ENCODE measurements around the gene HOXB9.

HOXB9 gene

DNA sequence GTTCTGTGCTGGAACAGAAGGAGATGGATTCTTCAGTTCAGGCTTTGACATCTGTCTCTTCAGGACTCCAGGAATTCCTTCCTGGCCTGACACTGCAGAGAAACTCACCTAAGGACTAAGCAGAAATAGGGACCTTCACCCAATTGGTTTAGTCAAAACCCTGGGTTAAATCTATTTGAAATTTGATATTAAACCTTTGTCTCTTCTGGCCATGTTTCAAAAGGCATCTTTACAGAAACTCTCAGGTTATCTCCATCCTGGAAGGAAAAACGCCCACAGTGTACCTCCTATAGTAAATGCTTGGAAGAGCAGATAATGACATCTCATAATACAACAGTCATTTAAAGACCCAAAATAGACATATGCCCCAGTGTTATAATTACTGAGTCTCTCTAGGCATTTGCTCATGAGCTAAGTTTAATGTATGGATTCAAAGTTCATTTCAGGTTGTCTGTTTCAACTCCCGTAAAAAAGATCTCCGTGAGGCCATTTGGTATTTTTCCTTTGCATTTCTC lies 42.4 kb downstream of the HOXB9 start:
- no peak for DNase-seq (ENCODE audit: low read depth in 2 of 2)

DNA sequence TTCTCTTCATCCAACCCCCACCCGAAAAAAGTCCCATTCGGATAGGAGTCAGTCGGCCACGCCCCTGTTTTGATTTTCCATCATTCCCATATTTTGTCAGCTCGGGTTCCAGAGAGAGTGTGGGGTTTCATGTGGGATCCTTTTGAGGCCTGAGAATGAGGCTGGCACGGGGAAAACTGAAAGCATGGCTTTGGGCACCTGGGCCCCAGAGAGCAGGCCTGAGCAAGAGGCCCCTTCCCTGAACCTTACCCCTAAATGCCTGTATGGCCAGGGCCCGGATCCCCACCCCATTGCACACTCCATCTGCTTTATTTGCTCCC lies 43.4 kb downstream of the HOXB9 start:
- no peak for DNase-seq (ENCODE audit: low read depth in 2 of 2)

DNA sequence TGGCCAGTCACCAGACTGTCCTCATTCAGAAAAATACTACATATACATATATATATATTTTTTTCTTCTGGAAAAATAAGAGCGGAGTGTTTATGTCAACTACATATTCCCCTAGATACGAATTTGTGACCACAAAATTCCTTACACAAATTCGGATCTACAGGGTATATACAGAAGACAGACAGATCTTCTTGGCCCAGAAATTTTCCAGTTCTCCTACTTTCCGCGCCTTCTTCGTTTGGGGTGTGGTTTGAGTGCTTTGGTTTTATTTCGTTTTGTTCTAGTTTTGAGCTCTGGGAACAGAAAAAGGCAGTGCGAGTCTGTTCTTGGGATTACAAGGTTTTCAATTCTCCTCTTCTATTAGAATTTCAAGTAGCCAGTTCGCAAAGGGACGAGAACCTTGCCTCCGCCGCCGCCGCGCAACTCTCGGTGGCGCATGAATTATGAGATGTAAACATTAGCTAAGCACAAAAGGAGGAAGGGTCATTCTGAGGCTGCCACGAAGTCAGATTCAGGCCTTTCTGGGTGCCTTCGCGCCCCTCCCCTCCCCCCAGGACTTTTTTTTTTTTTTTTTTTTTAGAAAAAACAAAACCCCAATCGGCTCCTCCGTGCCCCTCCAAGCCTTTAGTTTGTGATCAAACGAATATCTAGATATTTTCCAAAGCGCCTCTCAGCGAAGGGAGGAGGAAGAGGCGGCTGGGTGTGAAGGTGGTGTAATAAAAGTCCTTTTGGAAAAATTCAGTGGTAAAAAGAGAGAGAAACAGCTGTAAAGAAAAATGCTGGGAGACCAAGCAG lies 46.2 kb downstream of the HOXB9 start:
- DNase-seq (ENCODE audit: low read depth in 2 of 2): no peak

DNA sequence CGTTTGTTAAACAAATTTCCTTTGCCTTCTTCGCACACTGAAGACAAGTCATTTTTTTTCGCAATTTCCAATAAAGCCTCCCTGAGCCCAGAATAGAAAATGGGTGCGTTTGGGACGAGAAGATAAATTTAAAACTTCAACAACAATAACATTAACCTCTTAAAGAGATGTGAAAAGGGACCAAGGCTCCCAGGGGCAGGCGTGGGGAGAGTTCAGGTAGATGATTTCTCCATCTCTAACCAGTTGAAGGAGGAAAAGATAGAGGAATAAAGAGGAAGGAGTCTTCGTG lies 46.7 kb downstream of the HOXB9 start:
- DNase-seq (ENCODE audit: low read depth in 2 of 2): no peak

DNA sequence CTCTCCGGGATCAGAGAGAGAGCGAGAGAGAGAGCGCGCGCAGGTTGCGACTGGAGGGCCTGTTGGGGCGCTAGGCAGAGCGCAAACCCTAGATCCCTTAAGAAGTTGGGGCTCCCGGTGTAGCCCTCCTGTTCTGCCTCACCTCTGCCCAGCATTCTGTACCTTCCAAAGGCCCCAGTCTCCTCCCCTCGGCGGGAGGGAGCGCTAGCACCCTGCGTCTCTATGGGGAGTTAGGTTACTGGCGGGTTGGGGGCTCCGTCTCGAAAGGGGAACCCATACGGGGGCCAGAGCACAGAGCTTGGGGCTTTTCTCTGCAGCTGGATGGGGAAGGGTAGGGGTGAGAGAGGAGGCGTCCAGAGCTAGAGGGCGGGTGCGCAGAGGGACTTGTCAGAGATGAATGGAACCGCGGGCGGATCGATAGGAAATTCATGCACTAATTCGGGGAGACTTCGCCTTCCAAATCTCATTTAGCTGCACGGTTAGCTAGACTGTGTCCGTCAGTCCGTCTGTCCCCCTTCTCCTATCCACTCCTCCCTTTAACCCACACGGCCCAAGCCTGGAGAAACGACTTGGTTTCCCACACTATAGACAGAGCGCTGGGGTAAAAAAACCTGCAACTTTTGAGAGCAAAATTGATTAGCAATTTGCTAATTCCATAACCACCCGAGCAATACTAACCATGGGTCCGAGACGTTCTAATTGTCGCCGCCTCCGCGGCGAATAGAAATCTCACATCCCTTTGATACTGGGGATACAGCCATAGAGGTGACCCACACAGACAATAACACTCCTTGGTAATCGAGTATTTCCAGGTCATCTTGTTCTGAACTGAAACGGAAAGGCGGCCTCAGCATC lies 47.3 kb downstream of the HOXB9 start:
- no peak for DNase-seq (ENCODE audit: low read depth in 2 of 2)

DNA sequence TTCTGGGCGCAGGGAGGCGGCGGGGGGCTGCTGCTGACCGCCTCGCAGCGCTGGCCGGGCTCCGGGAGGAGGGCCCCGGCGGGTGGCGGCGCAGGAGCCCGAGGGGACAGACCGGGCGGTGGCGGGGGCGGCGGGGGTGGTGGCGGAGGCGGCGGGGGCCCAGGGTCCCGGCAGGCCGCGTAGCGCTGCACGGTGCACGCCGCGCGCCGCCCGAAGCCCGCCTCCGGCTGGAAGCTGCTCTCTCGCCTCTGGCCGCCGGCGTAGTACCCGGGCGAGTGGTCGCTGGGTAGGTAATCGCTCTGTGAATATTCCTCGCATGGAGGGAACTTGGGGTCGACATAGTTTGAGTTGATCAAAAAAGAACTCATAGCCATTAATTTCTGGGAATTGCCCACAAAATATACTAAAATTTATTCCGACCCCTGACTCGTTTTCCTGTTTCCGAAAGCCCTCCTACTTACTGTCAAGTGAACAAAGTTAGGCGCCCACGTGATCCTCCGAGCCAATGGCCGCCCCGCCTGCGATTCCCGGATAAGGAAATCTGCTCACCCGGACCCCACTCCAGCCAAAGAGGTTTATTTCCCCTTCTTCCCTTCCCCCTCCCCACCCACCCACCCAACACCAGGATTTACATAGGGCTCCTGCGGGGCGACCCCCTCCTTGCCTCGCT lies 48.1 kb downstream of the HOXB9 start, which contains the start of gene HOXB4:
Gene HOXB4, minus strand, starts transcription at position 405 of the 670 bp plus-strand sequence. Its CDS starts 31 bp downstream, at position 374.
- DNase-seq (ENCODE audit: low read depth in 2 of 2): peak in 1 of 2 donors; percentile 37

DNA sequence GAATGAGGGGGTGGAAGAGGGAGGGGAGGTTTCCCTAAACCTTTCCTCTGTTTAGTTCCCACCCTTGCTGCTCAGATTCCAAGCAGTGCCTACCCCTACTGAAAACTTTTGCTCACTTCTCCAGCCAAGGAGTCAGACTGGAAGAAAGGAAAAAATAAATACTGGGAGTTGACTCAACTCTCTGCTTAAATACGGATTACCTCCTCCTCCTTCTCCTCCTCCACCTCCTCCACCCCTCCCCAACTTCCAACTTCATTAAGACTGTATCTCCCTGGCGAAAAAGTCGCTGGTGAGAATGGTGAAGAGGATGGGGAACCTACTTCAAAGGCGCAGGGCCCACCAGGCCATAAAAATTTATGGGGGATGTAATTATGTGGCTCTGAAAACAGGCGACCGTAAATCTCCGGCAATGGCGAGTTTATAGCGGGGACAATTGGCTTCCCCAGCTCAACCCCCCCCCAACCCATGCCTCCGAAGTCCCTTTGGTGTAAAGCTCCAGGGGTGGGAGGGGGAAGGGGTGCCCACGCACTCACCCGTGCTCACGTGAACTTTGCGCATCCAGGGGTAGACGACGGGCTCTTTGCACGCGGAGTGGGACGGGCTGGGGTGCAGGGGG lies 48.7 kb downstream of the HOXB9 start:
- DNase-seq (ENCODE audit: low read depth in 2 of 2): no peak

DNA sequence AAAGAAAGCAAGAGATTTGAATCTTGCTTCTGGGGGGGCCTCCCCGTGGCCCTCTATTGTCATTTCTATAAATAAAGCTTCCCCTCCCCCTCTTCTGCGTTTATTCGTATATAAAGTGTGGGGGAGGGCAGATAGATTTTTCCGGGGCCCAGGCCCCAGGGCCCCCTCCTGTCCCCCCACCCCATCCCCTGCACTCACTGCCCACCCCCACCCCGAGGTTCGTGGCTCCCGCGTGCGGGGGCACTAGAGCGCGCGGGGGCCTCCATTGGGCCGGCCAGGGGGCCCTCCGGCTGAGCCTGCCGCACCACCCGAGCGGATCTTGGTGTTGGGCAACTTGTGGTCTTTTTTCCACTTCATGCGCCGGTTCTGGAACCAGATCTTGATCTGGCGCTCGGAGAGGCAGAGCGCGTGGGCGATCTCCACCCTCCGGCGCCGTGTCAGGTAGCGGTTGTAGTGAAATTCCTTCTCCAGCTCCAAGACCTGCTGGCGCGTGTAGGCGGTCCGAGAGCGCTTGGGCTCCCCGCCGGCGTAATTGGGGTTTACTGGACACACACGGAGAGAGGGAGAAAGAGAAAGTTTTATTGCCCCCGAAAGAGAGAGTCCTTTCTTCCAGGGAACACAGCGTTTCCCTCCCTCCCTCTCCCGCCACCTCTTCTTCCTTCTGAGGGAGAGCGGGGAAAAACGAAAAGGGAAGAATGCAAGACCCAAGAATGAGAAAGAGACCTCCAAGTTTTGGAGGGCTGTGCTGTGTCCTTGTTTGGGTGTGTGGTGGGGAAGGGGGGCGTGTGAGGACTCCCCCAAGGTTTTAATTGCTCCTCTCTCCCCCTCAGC lies 49.5 kb downstream of the HOXB9 start:
- no peak for DNase-seq (ENCODE audit: low read depth in 2 of 2)

DNA sequence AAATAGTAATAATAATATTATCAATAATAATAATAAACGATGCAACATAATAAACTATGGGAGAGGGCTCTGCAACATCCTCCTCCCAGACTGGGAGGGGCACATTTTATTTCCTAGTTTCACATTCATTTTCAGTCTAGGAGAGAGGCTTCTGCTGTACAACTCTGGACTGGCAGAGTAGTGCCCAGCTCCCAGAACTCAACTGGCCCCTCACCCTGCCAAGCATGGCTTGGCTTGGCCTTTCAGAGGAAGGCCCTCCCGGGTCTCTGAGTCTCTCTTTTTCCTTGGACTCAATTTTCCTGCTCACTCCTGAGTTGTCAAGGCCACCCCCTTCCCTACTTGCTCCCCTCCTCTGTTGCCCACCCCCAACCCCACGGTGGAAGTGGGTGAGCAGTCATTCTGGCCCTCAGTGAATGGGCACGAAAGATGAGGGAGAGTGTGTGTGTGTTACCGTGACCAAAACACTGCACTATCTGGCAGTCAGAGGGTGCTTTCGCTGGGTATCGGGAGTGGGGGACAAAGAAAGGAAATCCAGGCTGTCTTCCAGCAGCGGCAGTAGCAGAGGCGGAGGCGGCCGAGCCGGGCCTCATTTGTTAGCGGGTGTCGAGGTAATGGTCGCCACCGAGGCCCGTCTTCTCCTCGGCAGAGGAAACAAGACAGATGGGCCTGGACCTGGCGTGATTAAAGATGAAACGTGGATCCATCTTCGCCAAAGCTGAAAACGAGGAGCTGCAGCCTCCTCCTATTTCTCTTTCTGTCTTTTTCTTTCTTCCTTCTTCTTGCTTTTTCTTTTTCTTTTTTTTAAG lies 50.3 kb downstream of the HOXB9 start:
- DNase-seq (ENCODE audit: low read depth in 2 of 2): no peak

DNA sequence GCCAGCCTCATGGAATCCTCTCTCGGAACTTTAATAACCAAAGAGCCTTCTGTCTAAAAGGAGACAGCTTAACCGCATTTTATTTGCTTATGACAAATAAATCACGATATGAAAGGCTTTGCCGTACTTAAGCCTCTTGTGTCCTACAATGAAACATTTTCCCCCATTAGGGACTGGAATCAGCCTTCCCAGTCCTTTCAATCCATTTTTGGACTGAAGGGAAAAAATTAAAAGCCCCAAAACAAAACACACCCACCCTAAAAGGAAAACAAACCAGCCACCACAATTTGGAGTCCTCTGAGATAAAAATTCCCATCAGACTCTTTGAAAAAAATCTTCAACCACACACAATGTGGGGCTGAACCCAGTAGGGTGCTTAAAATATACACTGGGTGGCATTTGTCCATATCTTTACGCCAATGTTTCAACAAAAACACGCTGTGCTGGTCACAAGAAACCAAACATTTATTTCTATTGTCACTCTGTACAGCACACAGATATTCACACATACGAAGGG lies 51.0 kb downstream of the HOXB9 start:
- DNase-seq (ENCODE audit: low read depth in 2 of 2): no peak

DNA sequence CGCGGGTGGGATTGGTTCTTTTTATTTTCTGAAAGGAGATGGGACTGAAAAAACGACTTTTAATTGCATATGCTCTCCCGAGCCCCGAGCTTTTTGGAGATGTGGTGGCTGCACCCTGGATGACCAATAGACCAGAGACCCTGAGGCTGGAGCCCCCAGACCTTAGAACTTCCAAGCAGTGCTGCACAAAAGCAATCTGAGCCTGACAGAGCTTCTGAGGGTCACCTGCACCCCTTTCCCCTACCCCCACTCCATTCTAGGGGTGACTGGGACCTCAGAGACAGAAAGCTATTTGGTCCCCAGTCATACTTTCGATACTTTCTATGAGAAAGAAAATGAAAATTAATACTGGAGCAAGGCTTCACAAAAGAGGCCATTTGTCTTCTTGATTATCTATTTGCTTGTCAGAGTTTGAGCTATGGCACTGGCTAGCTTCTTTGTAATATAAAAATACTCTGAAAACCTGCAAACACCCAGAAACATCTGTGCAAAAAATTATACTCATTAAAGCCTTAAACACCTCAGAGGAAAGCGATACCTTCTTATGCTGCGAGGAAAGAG lies 51.6 kb downstream of the HOXB9 start:
- DNase-seq (ENCODE audit: low read depth in 2 of 2): no peak

DNA sequence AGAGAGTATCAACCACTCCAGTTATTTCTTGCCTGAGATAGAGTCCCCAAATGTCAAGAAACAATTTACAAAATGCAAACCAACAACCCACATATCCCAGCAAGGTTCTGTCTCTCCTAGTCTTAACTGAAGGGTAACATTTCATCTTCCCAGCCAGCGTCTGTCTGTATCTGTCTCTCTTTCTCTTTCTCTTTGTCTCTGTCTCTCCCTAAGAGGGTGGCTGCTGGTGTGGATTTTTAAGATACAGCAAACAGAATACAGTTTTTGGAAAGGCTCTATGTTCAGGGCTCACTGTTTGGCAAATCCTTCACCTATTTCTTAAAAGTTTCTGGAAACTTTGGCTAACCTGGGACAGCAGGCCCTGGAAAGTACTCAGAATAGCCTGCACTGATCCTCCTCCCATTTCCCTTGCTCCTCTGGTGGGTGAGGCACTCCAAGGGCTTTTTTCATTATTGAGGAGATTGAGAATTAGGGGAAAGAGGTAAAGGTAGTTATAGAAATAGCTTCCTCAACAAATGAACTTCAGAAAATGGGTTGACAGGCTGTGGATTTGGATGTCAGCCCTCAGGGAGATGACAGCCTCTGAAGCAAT lies 54.2 kb downstream of the HOXB9 start:
- DNase-seq (ENCODE audit: low read depth in 2 of 2): no peak
